Tibial nerve (tissue), 4 donors: ENCODE measurements around the gene TAF1L.

Experiments used
- CTCF ChIP-seq, 5 experiments: fragments of 200-600 bp in 3 of 5; fragments of 450-650 bp in 2 of 5; sonication (generic) in 3 of 5; IDR thresholded peaks; one replicate each; pipeline ENCODE4 v1.5.1; 2016 to 2019; ENCODE audit warnings: antibody characterized with exemption in 5 of 5, mild to moderate bottlenecking in 3 of 5, moderate library complexity in 2 of 5
- EP300 ChIP-seq, 2 donors: sonication (generic); formaldehyde crosslinking; IDR thresholded peaks; one replicate each; pipeline ENCODE4 v1.6.1; 2017; ENCODE audit warnings: antibody characterized with exemption in 2 of 2, mild to moderate bottlenecking in 1 of 2
- POLR2A ChIP-seq, 2 donors: fragments of 450-650 bp; IDR thresholded peaks; one replicate each; pipeline ENCODE4 v1.6.1; 2017; ENCODE audit warnings: antibody characterized with exemption in 2 of 2, mild to moderate bottlenecking in 2 of 2, moderate library complexity in 2 of 2

GRCh38 chr9:32677931-32678330 lies 42.5 kb upstream of the TAF1L start:
- TF ChIP-seq CTCF (IDR thresholded peaks at IDR 0.05) (no peak), POLR2A (IDR thresholded peaks at IDR 0.05) (no peak), EP300 (IDR thresholded peaks at IDR 0.05) (no peak)
